KOPT-K1 (cell line): ENCODE data around the gene GJC2.
"Not testable (repeated sequence)": the region's sequence is repeated elsewhere in the genome, so short reads cannot be mapped to it uniquely, and the experiment has no call there.

Experiments used
- H3K27ac ChIP-seq: fragments of 200-600 bp; sonication (generic); 2 replicates; pipeline ENCODE4 v1.5.1; 2016; ENCODE audit warnings: antibody characterized with exemption, mild to moderate bottlenecking, low read depth, low read length; ENCODE audit not compliant: poor library complexity, severe bottlenecking
- H3K36me3 ChIP-seq: fragments of 200-600 bp; sonication (generic); 2 replicates; pipeline ENCODE4 v1.5.1; 2017; ENCODE audit warnings: antibody characterized with exemption, mild to moderate bottlenecking, low read length, moderate library complexity; ENCODE audit not compliant: insufficient read depth
- H3K9me3 ChIP-seq: fragments of 200-600 bp; sonication (generic); 2 replicates; pipeline ENCODE4 v1.5.1; 2017; ENCODE audit warnings: antibody characterized with exemption, low read length, mild to moderate bottlenecking; ENCODE audit not compliant: insufficient read depth, poor library complexity, severe bottlenecking

GJC2 gene

DNA sequence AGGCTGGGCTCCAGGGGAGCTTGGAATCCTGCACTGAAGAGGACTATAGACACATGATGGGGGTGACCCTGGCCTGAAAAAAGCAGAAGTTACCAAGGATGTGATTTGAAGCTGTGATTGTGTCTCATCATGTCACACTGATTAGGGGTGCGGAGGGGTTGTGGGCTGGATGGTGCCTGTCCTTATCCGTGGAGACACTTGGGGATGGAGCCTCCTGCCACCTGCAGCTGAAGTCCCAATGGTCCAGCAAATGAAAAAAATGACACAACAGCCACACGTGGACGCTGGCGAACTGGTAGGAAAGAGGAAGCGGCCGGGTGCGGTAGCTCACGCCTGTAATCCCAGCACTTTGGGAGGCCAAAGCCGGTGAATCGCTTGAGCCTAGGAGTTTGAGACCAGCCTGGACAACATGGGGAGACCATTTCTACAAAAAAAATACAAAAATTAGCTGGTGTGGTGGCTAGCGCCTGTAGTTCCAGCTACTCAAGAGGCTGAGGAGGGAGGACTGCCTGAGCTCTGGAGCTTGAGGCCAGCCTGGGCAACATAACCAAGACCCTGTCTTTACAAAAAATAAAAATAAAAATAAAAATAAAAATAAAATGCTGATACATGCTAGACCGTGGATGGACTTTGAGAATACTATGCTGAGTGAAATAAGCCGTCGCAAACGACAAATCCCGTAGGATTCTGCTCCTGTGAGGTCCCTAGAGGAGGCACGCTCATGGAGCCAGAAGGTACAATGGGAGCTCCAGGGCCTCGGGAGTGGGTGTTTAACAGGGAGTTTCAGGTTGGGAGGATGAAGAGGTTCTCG, 15.0 kb downstream of the GJC2 start:
- H3K36me3 ChIP-seq: no peaks in the 10 kb centered on the region; the same call in 1 of the 2 replicates
- peak overlapping the region; percentile 99 for H3K27ac ChIP-seq
- no peaks in the 10 kb centered on the region for H3K9me3 ChIP-seq

DNA sequence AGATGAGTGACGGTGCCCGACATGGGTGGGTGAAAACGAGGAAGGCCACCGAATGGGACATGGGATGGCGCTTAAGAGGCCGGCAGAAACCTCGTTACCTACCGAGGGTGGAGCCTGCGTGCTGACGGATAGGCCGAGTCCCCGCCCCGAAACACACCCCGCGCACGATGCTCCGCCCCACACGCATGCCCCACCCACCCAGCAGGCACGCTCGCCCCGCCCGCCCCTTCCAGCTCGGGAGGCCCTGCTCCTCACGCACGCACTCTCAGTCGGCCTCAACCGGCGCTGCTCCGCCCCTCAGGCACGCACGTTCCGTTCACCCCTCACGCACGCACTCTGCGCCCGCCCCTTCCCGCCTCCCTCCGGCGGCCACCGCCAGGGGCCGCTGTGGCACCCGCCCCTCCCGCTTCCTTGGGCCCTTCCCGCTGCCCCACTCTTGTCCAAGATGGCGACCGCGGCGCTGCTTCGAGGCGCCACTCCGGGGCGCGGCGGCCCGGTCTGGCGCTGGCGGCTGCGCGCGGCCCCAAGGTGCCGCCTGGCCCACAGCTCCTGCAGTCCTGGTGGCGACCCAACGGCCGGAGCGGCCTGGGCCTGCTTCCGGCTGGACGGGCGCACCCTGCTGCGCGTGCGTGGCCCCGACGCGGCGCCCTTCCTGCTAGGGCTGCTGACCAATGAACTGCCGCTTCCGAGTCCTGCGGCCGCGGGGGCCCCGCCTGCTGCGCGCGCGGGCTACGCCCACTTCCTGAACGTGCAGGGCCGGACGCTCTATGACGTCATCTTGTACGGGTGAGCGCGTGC, 15.8 kb downstream of the GJC2 start, which contains the start of gene IBA57:
Gene IBA57 (plus strand): TSS at position 433 of the 798 bp plus-strand sequence. CDS start 13 bp downstream, at position 446.
- Histone ChIP-seq H3K27ac (peak within 1 kb of the TSS; percentile 99), H3K9me3 (no peaks in the 10 kb centered on the region), H3K36me3 (no peaks in the 10 kb centered on the region; the same call in 1 of the 2 replicates)

DNA sequence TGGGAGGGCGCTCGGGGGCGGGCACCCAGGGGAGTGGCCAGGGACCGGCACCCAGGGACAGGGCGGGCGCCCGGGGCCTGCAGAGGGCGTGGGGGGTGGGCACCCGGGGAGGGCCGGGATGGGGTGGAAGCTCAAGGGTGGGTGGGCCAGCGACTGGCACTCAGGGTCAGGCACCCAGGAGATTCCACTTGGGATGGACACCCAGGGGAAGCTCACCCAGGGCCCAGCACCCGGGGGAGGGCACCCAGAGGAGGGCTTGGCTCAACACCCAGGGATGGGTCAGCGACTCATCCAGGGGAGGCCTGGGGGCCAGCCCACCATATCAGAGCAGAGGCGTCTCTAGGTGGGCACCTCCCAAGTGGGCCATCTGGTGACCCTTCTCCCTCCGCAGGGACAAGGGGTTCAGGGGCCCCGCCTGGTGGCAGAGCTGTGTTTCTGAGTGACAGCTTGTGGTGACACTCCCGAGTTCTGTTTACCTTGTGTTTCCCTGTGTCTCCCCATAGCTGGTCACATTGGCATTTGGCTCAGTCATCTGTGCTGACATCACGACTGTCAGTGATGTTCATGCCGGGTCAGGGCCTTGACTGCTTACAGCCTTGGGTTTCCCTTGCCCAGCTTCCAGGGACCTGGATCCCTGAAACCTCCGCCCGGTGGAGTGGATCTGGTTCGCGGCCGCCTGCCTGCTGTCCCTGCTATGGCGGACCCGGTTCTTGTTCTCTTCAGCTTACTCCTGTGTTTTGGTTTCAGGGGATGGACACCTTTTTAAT, 16.6 kb downstream of the GJC2 start:
- no peaks in the 10 kb centered on the region for H3K9me3 ChIP-seq
- peak overlapping the region; percentile 99 for H3K27ac ChIP-seq
- no peaks in the 10 kb centered on the region; the same call in 1 of the 2 replicates for H3K36me3 ChIP-seq

DNA sequence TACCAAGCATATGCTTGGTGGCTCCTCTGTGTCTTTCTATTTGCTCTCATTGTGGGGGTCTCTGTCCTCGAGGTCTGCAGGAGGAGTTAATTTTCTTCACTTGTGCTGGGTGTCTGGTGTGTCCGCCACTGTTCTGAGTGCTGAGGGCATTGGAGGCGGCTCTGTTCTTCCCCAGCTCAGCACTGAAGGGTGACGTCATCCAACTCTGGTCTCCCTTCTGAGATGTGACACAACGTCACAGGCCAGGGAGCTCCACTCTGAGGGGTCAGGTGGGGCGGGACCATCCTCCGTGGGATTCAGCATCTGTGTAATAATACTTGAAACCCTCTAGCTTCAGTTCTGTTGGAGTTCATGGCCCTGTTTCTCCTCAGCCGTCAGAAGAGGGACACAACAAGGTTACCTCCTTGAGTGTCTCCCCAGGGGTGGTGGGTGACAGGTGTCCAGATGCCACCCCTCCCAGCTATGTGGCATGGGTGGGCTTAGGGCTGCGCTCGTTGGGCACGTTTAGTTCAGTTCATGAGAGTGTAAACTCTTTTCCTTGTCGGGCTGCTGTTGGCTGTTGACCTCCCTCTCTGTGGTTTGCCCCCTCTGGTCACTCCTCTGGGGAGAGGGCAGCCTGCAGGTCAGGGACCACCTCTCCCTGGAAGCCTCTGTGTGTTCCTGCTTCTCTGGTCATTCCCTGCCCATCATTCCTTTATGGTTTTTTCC, 19.0 kb downstream of the GJC2 start:
- H3K9me3 ChIP-seq: no peaks in the 10 kb centered on the region
- no peak overlapping the region for H3K27ac ChIP-seq
- no peaks in the 10 kb centered on the region; the same call in 1 of the 2 replicates for H3K36me3 ChIP-seq

DNA sequence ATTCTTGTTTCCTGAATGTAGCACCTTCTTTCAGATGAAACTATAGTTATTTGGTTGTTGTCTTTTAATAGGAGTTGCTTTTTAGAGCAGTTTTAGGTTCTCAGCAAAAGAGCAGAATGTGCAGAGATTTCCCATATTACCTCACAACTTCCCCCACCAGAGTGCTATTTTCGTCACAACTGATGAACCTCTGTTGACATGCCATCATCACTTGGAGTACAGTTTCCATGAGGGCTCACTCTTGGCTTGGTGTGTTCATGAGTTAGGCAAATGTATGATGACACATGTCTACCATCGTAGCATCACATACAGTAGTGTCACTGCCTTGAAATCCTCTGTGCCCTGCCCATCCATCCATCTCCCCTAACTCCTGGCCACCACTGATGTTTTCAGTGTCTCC, 19.6 kb downstream of the GJC2 start:
- Histone ChIP-seq H3K27ac (no peak overlapping the region), H3K9me3 (no peaks in the 10 kb centered on the region), H3K36me3 (no peaks in the 10 kb centered on the region; the same call in 1 of the 2 replicates)

DNA sequence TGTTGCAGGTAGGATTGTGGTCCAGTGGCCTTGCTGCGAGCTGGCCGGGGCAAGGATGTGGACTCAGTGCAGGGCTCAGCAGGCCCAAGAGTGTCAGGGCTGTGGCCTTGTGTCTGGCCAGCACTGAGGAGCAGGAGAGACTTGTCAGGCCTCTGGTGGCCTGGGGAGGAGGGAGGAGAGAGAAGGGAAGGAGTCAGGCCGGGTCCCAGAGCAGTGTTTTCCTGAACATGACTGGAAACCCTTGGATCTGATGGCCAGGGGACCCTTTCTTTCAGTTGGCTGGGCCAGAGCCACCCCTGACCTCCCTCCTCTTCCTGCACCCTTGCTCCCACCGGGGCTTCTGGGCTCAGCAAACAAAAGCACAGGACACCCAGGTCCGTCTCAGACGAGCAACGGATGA, 20.9 kb downstream of the GJC2 start:
- Histone ChIP-seq H3K9me3 (no peaks in the 10 kb centered on the region), H3K36me3 (no peaks in the 10 kb centered on the region; the same call in 1 of the 2 replicates), H3K27ac (no peak overlapping the region)

DNA sequence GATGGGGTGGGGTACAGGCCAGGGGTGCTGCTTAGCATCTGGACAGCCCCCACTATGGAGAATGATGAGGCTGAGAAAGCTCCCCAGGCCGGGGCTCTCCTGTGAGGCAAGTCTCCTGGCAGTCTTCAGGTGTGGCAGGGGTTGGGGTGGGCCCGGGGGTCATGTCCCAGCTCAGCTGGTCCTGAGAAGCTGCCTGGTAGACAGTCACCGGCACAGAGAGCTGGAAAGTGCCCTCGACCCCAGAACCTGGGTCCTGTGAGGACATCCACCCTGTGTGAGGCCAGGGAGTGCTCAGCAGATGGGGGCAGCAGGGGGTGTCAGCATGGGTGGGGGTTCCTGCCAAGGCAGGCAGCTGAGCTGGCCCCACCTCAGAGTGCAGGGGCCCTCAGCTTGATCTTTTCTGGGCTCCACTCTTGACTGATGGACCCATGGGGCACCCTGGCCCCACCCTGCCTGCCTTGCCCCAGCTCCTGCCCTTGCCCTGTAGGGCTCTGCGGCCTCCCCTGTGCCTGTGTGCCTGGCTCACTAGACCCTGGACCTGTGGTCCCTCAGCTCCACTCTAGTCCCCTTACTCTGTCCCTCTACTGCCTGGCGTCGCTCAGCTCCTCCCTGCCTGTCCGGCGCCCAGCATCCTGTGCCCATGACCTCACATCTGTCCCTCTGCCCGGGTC, 21.6 kb downstream of the GJC2 start:
- Histone ChIP-seq H3K36me3 (no peaks in the 10 kb centered on the region; the same call in 1 of the 2 replicates), H3K27ac (no peak overlapping the region), H3K9me3 (no peaks in the 10 kb centered on the region)

DNA sequence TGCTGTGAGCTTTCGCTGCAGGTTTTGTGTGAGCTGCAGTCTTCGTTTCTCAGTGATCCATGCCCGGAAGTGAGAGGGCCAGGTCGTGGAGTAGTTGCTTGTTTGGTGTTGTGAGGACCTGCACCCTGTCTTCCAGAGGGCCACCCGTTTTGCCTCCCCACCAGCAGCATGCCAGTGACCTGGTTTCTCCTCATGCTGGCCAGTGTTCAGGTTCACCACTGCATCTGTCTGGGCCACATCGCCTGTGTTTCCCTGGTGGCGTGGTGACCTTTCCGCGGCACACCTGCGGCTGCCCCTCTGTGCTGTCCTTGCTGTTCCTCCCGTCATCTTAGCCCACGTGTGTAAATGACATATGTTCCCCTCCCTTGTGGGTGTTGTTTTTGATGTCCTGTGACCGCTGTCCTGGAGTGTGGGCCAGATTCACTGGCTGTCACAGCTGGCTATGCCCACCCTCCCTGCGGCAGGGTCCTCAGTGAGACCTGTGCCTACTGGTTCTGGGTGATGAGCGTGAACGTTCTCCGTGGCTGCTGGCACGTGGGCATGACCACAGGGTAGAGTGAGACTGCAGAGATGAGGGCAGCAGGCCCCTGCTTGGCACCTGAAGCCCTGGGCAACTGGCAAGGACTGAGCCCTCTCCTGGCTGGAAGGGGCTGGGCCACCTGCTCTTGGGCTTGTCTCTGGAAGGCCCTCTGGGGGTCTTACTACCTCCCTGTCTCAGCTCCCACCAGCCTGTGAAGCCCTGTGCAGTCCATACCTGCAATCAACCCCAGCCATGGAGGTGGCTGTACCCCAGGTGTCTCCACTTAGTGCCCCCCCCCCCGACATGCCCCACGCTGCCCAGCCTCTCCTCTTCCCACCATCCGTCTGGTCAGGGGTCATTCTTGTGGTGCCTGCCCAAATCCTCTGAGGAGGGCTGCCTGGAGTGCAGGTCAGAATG, 23.1 kb downstream of the GJC2 start:
- no peaks in the 10 kb centered on the region for H3K9me3 ChIP-seq
- no peak overlapping the region for H3K27ac ChIP-seq

DNA sequence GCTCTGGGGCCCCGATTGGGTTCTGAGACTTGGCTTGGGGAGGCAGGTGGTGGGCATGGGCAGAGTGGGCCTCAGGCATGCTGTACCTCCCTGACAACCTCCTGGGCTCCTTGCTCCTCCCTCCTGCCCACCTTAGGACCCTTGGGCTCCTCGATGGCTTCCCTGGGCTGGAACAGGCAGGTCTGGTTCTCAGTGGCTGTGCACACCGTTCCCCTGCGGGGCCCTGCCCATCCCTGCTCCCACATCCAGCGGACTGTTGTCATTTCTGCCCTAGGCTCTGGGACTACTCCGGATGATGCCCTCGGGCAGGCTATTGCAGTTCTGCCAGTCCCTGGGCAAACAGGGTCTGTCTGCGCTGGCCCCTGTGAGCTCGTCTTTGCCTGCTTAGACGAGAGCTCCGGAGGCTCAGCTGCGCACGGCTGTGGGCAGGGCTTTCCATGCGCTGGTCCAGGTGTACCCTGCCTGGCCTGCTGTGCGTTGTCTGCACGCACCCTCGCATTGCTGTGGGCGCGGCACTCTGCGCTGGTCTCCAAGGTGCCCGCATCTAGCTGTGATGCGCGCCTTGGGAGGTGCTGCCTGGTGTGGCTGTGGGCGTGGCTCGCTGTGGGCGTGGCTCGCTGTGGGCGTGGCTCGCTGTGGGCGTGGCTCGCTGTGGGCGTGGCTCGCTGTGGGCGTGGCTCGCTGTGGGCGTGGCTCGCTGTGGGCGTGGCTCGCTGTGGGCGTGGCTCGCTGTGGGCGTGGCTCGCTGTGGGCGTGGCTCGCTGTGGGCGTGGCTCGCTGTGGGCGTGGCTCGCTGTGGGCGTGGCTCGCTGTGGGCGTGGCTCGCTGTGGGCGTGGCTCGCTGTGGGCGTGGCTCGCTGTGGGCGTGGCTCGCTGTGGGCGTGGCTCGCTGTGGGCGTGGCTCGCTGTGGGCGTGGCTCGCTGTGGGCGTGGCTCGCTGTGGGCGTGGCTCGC, 24.1 kb downstream of the GJC2 start:
- H3K36me3 ChIP-seq, H3K9me3 ChIP-seq, H3K27ac ChIP-seq: not testable (repeated sequence)

More for the DNA sequence above, 23.1 kb downstream of the GJC2 start:
- H3K36me3 ChIP-seq: no peaks in the 10 kb centered on the region; the same call in 1 of the 2 replicates

DNA sequence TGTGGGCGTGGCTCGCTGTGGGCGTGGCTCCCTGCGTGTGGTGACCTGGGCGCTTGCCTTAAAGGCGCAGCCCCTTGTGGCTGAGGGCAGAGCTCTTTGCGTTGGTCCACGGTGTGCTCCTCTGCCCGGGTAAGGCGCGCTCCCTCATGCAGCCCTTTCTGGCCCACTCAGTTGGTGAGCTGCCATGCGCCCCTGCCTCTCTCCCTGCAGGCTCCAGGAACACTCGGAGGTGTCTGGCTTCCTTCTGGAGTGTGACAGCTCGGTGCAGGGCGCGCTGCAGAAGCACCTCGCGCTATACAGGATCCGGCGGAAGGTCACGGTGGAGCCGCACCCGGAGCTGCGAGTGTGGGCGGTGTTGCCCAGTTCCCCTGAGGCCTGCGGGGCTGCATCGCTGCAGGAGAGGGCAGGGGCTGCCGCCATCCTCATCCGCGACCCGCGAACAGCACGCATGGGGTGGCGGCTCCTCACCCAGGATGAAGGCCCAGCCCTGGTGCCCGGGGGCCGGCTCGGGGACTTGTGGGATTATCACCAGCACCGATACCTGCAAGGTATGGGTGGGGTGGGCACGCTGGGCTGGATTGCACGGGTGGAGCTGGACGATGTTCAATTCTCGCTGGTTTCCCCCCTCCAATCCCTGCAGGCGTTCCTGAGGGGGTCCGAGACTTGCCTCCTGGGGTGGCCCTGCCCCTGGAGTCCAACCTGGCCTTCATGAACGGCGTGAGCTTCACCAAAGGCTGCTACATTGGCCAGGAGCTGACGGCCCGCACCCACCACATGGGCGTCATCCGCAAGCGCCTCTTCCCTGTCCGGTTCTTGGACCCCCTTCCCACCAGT, 25.0 kb downstream of the GJC2 start:
- Histone ChIP-seq H3K27ac (no peak overlapping the region), H3K9me3 (no peaks in the 10 kb centered on the region), H3K36me3 (no peaks in the 10 kb centered on the region)

DNA sequence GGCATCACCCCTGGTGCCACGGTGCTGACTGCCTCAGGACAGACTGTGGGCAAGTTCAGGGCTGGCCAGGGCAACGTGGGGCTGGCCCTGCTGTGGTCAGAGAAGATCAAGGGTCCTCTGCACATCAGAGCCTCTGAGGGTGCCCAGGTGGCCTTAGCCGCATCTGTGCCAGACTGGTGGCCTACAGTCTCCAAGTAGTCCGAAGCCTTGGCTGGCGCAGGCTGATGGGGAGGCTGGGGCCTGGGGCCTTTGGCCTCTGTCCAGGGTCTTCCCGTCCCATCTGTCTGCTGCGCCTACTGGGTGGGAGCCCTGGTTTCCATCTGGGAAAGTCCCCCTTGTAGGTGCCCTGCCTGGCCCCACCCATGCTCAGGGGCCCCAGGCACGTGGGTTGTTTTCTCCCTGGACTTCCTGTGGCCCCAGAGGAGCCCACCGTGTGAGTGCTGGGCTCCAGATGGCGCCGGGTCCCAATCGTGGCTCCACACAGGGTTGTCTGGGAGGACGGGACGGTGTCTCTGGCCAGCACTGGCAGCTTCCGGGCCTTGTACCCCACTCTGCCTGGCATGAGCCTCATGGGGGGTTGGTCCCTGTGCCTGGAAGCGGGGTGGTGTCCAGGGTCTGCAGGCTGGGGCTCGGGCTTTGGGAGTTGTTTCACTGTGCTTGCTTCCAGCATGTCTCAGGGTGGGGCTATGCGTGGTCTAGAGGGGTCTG, 25.7 kb downstream of the GJC2 start:
- Histone ChIP-seq H3K36me3 (no peaks in the 10 kb centered on the region), H3K9me3 (no peaks in the 10 kb centered on the region), H3K27ac (no peak overlapping the region)
